ENCODE measurements around the gene MCM10.
"Not testable (repeated sequence)": the region's sequence is repeated elsewhere in the genome, so short reads cannot be mapped to it uniquely, and the experiment has no call there.

Gene MCM10

DNA sequence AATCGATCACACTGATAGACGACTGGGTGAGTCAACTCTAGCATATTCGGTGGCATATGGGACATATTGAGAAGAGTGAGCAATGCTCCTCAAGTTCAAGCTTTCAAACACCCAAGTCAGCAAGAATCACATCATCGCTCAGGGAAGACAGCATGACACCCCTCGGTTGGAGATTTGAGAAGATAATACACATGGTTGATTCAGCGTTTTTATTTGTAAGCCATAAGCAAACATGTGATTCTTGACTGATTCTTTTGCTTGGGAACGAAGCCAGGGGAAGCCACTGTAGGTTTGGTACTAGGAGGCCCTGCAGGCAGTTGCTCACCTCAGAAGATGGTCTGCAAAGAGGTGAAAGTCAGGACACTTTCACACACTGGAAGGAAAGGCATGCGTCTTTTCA lies 60.2 kb downstream of the MCM10 start:
- DNase-seq (ENCODE audit: low spot score), result no peak

DNA sequence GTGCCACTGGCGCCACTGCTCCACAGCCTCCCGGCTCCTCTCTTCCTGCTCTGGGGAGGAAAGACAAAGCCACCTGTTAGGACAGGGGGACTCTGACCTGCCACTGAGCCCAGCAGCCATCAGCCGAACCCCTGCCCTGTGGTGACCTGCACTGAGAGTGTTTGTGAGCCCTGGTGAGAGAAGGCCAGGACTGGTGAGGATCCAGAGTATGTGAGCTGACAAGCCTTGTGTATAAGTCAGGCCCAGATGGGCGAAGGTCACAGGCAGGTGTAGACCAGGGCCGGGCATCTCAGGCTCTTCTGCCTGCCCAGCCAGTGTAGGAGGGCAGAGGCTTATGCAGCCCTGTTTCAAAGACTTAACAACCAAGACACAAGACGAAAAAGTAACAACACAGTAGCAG lies 60.8 kb downstream of the MCM10 start:
- no peak for DNase-seq (ENCODE audit: low spot score)

DNA sequence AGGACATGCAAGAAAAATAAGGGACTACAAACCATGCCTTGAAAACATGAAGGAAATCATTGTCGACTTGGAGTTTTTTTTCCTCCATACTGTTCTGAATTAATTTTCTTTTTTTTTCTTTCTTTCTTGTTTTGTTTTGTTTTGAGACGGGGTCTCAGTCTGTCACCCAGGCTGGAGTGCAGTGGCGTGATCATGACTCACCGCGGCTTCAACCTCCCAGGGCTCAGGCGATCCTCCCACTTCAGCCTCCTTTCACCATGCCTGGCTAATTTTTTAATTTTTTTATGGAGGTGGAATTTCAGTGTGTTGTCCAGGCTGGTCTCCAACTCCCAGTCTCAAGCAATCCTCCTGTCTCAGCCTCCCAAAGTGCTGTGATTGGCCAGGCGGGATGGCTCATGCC lies 61.2 kb downstream of the MCM10 start:
- DNase-seq (ENCODE audit: low spot score), result no peak

DNA sequence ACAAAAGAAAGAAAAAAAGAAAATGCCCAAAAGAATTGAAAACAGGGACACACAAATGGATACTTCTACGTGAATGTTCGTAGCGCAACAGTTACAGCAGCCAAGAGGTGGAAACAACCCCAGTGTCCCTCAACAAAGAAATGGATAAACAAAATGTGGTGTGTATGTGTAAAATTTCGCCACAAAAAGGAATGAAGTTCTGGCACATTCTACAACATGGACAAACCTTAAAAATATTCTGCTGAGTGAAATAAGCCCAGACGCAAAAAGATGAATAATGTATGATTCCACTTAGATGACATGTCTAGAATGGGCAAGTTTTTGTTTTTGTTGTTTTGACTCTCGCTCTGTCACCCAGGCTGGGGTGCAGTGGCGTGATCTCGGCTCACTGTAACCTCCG lies 61.9 kb downstream of the MCM10 start:
- no peak for DNase-seq (ENCODE audit: low spot score)

DNA sequence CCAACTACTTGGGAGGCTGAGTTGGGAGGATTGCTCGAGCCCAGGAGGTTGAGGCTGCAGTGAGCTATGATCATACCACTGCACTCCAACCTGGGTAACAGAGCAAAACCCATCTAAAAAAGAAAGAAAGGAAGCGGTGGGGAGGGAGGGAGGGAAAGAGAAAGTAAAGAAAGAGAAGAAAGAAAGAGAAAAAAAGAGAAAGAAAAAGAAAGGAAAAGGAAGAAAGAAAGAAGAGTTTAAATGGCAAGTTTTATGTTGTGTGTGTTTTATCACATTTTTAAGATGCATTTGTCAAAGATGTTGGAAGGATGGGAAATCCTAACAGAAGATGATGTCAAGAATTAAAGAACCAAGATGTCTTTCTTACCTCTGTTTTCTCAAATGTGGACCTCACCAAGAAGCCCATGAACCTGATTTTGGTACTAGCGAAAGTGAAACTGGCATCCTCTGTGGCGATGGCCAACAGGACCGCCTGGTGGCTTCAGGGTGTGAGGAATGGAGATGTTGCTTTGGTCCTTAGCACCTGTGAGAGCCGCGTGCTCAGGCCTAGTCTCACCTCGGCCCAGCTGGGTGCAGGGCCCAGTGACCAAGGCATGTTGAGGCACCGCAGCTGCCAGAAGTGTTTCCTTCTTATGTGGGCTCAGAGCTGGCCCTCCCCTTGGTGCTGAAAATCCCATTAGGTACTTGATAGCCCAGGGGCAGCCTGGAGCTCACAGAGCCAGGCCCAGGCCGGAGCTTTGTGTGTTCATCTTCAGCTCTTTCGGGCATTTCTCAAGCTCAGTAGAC lies 63.0 kb downstream of the MCM10 start:
- DNase-seq (ENCODE audit: low spot score), result no peak

DNA sequence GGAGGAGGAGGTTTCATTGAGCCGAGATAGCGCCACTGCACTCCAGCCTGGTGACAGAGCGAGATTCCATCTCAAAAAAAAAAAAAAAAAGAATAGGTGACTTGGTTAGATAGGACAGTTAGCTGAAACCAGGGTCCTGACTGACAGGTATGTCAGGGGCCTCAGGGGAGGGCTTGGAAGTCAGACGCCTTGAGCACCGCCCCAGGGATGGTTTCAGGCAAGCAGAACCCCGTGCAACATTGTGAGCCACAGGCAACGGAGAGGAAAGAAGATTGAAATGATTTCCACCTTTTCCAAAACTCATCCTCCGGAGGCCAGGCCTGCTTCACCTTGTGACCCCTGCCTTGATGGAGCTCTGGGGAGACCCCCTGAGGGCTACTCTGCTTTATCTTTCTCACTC lies 64.2 kb downstream of the MCM10 start:
- no peak for DNase-seq (ENCODE audit: low spot score)

DNA sequence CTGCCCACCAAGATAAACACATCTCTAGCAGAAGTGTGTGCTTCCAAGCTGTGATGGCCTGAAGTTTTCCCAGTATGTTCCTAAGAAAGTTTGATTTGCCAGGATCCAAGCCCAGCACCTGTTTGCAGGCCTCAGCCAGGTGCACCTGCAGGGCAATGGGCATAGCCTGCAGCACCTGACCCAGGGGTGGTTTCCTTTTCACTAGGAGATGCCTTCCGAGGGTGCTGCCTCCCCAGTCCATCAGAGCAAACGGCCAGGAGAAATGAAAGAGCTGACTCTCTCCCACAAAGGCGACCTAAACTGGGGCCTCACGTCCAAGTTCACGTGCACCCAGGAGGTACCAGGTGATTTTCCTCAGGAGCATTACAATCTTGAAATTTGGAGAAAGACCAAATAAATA lies 65.7 kb downstream of the MCM10 start:
- no peak for DNase-seq (ENCODE audit: low spot score)

DNA sequence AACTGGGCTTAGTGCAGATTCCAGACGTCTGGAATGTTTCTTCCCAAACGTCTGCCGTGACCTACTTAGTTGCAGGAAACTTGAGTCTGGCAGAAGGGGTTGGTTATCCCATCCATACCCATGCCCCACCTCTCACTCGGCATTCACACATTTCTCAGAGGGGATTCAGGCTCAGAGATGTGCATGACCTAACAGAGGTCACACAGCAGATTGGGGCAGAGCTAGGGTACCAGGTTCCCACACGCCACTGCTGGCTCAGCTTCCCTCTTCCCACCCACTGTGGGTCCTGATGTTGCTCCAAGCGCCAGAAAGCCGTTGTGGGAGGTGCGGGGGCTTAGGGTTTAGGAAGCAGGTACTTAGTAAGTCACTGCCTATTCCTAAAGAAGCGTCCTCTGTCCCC lies 69.8 kb downstream of the MCM10 start:
- DNase-seq (ENCODE audit: low spot score), result no peak

DNA sequence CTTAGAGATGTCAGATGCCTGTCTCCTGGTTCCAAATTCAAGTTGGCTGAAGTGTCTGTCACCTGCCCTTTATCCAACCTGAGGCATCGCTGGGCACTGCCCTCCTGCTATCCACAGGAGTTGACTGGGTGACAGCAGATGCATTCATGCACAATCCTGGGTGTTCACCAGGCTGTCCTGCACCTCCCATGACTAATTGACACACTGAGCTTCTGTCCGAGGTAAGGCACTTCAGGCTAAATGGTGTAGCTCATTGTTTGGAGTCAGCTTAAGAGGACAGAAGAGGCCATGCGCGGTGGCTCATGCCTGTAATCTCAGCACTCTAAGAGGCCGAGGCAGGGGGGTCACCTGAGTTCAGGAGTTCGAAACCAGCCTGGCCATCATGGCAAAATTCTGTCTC lies 70.5 kb downstream of the MCM10 start:
- DNase-seq (ENCODE audit: low spot score), result no peak

DNA sequence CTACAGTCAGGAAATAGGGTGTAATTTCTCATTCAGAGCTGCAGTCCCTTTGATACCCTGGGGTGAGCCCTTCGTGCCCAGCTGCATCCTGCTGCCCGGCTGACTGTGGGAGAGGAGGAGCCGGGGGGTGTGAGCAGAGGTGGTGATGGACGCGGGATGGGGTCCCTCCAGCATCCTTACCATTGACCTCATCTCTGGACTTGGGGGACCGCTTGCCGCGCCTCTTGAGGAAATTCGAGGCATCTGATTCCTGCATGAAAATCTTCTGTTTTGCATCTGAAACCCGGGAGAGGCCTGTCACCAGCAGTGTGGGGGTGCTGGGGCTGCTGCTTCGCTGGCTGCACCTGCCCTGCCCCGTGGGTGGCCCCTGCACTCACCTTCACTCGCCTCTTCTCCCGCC lies 72.0 kb downstream of the MCM10 start:
- DNase-seq (ENCODE audit: low spot score), result no peak

DNA sequence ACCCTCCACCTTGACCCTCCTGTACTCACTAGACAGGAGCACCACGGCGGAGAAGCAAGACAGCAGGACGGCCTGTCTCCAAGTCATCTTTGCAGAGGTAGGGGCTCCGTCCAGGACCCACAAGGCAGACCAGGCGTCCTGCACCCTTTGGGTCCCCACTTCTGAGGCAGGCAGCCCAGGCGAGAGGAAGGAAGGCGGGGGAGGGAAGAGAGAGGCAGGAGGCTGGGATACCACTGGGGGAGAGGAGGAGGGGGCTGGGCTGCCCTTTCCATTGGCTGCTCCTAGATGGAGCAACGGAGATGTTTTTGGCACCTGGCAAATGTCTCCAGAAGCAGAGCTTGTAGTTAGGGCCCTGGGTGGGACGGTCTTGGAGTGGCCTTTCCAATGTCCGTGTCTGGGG lies 72.8 kb downstream of the MCM10 start, which contains the start of gene UCMA:
Gene UCMA (minus strand): TSS at position 203 of the 400 bp plus-strand sequence. CDS start 116 bp downstream, at position 87.
- DNase-seq (ENCODE audit: low spot score), result no peak

DNA sequence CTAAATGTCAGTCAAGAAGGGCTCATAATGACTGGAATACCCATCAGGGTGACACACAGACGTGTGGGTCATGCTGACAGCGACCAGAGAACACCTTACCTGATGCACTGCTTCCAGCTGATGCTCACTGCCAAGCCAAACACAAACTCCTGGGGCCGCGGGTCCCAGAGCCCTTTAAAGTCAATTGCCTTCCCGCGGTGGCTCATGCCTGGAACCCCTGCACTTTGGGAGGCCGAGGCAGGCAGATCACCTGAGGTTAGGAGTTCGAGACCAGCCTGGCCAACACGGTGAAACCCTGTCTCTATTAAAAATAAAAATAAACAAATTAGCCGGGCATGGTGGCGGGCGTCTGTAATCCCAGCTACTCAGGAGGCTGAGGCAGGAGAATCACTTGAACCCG lies 73.4 kb downstream of the MCM10 start:
- not testable (repeated sequence) for DNase-seq (ENCODE audit: low spot score)

DNA sequence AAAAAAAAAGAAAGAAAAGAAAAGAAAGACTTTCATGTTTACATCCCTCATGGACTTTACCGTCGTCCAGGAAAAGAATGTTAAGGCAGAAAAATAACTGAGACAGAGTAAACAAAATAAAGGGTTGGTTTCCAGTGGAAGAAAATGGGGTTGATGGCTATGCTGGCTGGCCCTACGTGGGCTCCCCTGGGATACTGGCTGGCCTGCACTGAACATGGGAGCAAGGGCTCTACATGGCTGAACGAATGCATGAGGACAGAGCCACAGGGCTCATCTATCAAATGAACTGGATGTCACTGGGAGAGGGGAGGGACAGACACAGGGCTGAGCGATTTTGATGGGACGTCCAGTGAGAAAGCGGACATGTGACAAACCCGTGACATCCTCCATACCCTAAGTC lies 75.3 kb downstream of the MCM10 start:
- no peak for DNase-seq (ENCODE audit: low spot score)

DNA sequence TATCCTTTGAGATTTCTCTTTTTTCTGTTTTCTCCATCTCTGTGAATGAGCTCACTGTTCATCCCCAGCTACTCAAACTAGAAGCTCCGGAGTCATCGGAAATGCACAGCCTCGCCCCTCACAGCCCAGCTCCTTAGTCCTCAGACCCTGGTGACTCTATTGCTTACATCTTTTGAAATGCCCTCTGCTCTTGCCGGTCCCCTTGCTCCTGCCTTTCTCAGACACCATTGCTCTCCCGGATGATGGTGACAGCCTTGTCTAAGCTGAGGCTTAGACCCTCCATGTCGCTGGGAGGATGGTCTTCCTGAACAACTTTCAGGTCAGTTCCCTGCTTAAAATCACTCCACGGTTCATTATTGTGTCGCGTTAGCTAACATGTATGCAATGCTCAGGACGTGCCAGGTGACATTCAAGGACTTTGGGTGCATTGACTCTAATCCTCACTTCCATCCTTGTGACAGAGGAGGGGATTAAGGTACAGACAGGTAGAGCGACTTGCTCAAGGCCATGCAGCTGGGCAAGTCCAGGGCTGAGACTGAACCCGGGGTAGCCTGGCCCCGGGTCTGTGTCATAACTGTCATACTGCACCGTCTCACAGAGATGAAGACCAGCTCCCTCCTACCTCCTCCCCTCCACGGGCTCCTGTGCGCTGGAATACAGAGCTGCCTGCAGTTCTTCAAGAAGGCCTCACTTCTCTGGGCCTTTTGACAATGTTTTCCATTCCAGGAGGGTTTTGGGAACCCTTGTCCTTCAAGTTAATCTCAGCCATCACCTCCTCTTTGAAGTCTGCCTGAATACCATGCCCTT lies 77.1 kb downstream of the MCM10 start:
- DNase-seq (ENCODE audit: low spot score), result no peak

DNA sequence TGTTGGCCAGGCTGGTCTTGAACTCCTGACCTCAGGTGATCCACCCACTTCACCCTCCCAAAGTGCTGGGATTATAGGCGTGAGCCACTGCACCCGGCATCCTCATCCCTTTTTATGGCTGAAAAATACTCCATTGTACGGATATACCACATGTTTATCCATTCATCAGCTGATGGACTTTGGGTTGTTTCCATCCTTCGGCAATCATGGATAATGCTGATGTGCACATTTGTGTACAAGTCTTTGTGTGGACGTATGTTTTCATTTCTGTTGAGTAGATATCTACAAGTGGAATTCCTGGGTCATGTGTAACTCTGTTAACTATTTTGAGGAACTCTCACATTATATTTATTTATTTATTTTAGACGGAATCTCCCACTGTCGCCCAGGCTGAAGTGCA lies 78.6 kb downstream of the MCM10 start:
- no peak for DNase-seq (ENCODE audit: low spot score)

DNA sequence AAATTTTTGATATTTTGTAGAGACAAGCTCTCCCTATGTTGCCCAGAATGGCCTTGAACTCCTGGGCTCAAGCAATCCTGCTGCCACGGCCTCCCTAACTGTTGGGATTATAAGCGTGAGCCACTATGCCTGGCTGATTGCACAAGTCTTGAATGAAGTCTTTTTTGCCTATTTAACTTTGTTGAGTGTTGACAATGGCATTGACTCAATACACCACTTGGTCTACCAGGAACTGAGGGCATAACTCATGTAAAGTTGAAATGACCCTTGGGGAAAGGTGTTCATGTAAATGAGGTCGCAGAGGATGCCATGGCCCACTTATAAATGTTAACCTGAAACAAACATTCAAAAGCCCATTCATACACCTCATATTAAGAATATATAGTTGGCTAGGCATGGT lies 80.3 kb downstream of the MCM10 start:
- no peak for DNase-seq (ENCODE audit: low spot score)

DNA sequence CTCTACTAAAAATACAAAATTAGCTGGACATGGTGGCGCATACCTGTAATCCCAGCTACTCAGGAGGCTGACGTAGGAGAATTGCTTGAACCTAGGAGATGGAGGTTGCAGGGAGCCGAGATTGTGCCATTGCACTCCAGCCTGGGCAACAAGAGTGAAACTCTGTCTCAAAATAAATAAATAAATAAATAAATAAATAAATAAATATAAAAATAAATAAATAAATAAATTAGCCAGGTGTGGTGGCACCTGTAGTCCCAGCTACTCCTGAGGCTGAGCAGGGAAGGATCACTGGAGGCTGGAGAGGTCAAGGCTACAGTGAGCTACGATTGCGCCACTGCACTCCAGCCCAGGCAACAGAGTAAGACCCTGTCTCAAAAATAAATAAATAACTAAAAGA lies 80.9 kb downstream of the MCM10 start:
- DNase-seq (ENCODE audit: low spot score), result not testable (repeated sequence)

DNA sequence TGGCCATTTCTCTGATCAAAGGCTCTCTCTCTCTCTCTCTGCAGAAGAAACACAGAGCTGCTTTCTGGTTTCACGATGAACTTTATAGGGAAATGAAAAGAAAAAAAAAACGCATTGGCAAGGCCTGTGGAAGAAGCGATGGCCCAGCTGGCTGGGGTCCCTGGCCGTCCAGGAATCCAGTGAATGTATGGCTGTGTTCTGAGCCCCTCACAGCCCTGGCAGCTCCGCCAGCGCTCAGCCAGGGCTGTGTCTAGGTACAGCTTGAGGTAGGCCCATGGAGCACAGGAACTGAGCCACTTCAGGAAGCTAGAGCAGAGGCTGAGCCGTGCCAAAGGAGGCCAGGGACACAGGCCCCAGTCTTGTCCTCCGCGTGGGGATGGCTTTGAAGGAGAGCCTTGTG lies 85.9 kb downstream of the MCM10 start:
- no peak for DNase-seq (ENCODE audit: low spot score)

DNA sequence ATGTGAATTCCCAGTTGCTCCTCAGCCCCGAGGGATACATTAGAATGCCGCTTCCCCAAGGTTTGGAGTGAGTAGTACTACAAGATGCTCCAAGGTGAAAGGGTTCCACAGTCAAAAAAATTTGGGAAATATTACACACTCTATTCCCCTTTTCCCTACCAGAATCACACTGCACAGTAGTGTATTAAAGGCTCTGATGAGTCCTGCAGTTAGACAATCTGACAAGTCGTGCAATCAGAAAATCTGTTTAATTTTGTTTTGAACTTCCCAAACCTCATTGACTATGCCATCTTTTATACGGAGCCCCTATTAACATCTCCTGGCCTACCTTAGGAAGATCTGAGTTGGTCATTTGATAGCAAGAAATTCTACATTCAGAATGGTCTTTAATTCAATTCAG lies 86.4 kb downstream of the MCM10 start:
- no peak for DNase-seq (ENCODE audit: low spot score)

DNA sequence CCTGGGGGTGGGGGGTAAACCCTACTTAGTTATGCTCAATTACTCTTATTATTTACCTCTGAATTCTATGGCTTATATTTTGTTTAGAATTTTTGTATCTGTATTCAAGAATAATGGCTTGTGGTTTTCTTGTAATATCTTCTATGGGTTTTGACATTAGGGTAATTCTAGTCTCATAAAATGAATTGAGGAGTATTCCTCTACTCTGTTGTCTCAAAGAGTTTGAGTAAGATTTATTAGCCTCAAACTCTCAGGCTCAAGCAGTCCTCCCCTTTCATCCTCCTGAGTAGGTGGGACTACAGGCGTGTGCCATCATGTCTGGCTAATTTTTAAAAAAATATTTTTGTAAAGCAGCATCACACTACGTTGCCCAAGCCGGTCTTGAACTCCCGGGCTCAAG lies 92.4 kb downstream of the MCM10 start:
- no peak for DNase-seq (ENCODE audit: low spot score)

DNA sequence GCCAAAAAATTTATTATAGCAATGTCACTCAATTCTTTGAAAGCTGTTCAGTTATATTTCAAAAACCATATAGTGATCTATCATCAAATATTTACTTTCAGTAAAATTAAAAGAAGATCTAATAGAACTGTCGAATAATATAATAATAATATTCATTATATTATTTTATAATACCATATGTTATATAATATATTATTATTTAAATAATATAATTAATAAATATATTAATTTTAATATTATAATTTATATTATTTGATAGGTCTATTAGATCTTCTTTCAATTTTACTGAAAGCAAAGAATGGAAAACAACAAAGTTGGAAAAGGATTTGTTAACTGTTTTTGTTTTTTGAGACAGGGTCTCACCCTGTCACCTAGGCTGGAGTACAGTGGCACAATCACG lies 95.3 kb downstream of the MCM10 start:
- DNase-seq (ENCODE audit: low spot score), result no peak

DNA sequence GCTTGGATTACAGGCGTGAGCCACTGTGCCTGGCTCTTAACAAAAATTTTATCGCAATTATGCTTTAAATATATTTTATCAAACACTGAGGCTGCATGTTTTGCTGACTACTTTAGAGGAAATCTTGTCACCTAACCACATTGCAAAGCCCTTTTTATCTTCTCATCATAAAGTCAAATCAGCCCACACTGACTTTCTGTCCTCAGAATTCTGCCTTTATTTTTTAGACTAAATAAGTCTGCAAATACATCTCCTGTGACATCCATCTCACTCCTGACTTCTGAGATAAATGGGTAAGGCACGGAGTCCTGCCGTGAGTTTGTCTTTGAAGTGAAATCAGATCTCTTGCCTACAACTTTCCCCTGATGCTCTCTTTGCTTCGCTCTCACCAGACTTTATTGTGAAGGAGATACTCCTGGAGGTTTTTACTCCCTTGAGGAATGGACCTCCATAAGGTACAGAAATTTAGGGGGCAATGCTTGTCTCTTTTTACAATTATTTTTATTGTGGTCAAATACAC lies 96.3 kb downstream of the MCM10 start:
- DNase-seq (ENCODE audit: low spot score), result no peak

Data from CD4-positive, alpha-beta T cell treated with Interleukin-15 for 4 hours (primary cell).